GOT3 (cell line): ENCODE measurements around the gene RBMS2.
"Not testable (repeated sequence)": the region's sequence is repeated elsewhere in the genome, so short reads cannot be mapped to it uniquely, and the experiment has no call there.

Experiments
- DNase-seq: peaks from one replicate; lab custom pipeline; 2025; ENCODE audit warnings: mixed read lengths; lab: John Stamatoyannopoulos, UW

RBMS2 gene

DNA sequence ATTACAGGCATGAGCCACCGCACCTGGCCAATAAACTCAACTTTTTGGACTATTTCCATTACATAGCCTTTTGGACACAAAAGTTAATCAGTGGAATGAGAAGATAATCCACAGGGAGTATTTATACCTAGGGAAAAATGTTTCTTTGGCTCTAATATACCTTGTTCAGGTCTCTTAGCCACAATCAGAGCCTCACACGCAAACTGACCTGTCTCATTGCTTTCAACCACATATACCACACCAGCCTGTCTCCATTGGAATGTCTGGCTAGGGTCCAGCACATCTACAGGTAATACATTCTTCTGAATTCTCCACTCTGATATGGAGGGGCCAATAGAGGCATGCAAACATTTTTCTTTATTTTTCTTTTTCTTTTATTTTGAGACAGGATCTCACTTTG, 3.8 kb upstream of the RBMS2 start:
- DNase-seq, result no peak

DNA sequence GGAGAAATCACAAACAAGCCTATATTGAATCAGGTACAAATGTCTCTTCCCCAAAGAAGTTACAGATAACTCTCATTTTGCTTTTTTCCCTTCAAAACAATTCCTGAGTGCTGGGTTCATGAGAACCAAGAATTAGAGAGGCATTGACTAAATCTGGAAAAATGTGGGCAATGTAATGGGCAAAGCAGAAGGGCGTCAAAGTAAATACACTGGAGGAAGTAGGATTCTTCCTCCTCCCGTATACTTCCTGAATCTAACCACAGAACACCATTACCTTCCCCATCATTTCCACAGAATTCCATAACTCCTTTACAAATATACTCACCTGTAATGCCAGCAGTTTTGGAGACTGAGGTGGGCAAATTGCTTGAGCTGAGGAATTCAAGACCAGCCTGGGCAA, 3.0 kb upstream of the RBMS2 start:
- DNase-seq, result no peak

DNA sequence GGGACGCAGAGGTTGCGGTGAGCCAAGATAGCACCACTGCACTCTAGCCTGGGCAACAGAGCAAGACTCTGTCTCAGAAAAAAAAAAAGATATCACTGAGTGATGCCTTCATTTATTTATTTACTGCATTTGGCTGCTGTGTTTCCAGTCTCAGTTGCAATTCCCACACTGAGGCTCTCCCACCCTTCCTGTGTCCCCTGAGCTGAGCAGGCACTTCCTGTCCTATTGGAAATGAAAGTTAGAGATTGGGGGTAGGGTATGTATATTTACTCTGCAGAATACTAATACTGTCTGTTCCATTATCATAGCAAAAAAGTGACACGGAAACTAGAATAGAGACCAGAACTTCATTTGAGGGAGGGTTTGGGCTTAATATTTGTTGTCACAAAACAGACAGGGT, 1.6 kb upstream of the RBMS2 start:
- DNase-seq, result no peak

DNA sequence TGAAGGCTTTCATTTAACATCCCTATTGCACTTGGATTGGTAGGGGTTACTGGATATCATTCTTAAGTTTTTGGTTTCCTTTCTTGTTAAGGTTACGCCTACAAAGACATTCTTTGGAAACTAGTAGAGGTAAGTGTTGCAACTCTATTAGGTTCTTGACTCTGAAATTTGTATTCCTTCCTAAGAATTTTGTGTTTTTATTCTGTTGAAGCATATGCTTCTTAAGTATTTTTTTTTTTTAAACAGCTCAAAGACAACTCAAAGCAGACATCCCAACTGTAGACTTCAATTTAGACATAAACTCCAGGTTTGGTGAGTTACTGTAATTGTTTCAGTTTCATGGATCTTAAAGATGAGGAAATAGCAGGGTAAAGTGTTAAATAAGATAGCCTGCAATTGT, 1.1 kb upstream of the RBMS2 start:
- no peak for DNase-seq

DNA sequence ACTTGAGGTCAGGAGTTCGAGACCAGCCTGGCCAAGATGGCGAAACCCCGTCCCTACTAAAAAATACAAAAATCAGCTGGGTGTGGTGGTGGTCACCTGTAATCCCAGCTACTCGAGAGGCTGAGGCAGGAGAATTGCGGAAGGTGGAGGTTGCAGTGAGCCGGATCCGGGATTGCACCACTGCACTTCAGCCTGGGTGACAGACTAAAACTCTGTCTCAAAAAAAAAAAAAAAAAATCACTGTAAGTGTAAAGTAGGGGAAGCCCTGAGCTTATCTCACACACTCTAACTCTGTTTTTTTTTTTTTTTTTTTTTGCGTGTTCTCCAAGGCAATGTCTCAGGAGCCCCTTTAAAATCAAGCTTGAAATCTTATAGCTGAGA, 421 bp upstream of the RBMS2 start:
- no peak for DNase-seq

DNA sequence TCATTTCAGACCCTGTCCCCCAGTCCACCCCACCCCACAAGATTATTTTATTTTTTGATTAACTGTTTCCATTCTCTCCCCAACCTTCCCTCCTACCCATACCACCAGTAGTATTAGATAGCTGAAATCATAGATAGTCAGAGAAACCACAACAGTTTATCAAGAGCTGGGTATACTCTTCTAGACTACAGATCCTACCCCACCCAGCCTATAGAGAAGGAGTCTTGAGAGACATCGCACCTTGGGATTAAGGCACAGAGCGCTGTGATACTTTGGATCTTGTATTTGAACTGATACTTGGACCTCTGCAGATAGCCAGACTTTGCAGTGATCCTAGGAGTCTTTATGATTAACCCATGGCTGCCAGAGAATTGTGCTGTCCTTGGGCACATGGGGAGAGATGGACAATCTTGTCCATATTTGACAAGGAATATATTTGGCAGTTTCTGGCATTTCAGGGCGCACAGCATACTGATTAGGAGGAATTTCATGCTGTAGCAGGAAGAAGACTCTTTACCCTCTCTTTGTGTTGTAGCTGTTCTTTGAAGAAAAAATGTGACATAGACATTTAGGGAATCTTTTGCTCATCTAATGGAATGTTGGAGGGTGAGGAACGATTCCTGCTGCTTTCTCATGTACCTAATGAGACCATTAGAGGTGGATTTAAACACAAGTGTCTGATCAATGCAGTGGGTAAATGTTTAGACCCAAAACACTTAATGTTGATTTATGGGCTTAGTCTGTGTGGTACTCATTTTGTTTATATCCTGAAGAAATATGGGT, 982 bp downstream of the RBMS2 start:
- no peak for DNase-seq

DNA sequence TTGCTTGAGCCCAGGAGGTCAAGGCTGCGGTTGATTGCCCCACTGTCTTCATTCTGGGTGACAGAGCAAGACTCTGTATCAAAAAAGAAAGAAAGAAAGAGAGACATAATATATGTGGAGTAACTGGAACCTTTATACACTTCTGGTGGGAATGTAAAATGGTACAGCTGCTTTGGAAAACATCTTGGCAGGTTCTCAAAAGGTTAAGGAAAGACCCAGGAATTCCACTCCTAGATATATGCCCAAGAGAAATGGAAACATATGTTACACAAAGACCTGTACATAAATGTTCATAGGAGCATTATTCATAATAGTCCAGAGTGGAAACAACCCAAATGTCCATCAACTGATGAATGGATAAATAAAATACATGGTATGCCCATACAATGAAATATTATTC, 7.2 kb downstream of the RBMS2 start:
- DNase-seq, result no peak

DNA sequence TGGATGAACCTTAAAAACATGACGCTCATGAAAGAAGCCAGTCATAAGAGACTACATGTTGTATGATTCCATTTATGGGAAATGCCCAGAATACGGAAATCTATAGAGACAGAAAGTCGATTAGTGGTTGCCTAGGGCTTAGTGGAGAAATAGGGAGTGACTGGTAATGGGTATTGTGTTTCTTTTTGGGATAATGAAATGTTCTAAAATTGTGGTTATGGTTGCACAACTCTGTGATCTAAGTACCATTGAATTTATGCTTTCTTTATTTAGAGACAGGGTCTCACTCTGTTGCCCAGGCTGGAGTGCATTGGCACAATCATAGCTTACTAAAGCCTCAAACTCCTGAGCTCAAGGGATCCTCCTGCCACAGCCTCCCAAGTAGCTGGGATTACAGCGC, 8.0 kb downstream of the RBMS2 start:
- DNase-seq, result no peak

DNA sequence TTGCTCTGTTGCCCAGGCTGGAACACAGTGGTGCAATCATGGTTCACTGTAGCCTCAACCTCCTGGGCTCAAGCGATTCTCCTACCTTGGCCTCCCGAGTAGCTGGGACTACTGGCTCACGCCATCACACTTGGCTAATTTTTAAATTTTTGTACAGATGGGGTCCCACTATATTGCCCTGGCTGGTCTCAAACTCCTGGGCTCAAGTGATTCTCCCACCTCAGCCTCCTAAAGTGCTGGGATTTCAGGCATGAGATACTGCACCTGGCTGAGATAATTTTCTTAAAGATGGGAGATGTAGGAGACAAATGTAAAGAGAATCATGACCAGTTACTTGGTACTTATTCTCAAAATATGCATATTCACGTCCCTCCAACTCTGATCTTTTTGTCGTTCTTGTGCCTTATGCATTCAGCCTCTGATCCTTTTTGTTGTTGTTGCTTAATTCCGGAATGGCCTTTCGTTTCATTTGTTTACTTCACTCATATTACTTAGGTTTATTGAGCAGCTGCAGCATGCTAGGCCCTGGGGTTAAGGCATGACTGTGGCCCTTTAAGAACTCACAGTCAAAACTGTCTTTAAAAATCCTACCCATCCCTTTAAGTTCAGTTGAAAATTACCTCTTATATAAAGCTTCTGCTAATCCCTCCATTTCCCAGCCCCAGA, 8.9 kb downstream of the RBMS2 start:
- DNase-seq, result no peak

DNA sequence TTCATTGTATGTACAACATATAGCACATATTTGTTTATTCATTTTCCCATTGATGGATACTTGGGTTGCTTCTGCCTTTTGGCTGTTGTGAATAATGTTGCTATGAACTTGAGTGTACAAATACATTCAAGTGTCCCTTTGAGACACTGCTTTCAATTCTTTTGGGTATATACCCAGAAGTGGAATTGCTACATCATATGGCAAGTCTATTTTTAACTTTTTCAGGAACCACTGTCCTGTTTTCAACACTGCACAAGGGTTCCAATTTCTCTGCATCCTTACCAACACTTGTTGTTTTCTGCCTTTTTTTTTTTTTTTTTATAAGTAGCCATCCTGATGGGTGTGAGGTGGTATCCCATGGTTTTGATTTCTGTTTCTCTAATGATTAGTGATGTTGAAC, 15.9 kb downstream of the RBMS2 start:
- DNase-seq, result no peak

DNA sequence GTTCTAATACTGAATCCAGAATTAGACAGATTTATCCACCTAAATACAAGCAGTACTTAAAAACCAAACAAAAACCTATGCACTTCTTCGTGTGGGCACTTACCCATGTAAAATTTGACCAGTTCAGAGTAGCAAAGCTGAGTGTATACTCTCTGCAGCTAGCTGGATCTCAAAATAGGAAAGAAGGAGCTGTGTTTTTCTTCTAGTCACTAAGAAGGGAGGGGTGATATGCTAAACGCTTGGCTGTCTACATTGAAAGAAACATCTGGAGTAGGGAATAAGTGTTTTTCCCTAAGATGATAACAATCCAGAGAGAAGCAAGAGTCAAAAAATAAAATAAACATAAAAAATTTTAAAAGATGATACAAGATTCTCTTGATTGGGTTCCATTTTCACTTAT, 20.0 kb downstream of the RBMS2 start:
- DNase-seq, result no peak

DNA sequence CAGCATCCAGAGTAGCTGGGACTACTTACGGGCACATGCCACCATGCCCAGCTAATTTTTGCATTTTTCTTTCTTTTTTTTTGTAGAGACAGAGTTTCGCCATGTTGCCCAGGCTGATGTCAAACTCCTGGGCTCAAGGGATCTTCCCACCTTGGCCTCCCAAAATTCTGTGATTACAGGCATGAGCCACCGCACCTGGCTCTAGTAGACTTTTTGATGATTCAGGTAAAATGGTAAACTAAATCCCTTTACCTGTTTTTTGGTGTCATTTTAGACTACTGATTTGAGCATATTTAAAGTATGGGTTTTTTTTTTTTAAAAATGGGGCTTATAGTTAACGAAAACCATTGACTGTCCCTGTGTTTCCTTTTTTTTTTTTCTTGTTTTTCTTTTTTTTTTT, 20.5 kb downstream of the RBMS2 start:
- no peak for DNase-seq

DNA sequence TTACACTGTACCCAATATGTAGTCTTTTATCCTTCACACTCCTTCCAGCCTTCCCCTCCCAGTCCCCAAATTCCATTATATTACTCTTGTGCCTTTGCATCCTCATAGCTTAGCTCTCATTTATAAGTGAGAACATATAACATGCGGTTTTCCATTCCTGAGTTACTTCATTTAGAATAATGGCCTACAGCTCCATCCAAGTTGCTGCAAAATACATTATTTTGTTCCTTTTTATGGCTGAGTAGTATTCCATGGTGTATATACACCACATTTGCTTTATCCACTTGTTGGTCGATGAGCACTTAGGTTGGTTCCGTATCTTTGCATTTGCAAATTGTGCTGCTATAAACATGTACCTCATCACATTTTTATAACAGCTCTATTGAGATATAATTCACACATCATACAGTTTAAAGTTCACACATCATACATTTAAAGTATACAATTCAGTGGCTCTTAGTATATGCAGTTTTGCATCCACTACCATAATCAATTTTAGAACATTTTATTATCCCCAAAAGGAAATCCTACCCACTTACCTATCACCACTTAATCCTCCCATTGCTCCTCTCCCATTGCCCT, 23.5 kb downstream of the RBMS2 start:
- no peak for DNase-seq

DNA sequence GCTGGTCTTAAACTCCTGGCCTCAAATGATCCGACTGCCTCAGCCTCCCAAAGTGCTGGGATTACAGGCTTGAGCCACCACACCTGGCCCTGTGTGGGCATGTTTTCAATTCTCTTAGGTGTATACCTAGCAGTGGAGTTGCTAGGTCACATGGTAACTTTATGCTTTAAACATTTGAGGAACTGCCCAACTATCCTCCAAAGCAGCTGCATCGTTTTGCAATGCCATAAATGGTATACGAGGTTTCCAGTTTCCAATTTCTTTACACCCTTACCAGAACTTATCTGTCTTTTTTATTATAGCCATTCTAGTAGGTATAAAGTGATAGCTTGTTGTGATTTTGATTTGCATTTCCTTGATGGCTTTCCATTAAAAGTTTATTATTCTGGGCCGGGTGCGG, 25.1 kb downstream of the RBMS2 start:
- no peak for DNase-seq

DNA sequence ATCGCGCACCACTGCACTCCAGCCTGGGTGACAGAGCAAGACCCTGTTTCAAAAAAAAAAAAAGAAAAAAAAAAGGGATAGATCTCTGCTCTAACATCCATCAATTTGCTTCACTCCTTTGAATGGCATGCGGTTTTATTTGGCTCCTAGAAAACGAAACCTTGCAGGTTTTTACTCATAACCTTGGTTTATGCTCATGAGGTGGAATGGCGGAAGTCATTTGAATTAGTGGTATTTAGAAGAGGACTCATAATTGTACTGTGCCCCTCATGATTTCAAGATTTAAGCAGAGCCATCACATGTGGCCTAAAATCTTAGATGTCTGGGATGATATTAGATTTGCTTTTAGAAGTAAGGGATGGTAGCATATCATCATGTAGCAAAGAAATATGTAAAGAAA, 29.4 kb downstream of the RBMS2 start:
- DNase-seq, result no peak

DNA sequence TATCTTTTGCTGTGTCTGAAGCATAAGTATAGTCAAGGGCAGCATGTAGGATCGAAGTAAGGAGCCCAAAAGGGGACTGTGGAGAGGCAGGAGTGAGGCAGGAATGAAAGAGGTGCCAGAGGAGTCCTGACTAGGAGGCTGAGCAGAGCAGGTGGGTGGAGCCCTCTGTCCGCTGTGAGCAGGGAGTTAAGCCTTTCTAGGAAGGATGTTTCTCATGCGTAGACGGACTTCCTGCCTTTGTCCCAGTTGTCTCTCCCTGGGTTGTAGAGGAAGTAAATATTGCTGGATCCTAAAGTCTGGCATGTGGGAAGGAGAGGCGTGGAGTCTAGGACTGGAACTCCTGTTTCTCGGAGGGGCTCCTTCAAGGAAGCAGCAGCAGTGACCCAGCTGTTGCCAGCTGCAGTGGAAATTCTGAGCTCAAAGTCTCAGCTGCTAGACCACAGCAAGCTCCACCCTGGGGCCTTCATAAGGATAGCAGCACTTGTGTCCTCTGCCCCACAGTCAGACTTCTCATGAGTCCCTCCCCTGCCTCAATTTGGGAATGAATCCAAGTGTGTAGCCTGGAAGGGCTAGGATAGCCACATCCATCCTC, 44.0 kb downstream of the RBMS2 start:
- DNase-seq, result no peak

DNA sequence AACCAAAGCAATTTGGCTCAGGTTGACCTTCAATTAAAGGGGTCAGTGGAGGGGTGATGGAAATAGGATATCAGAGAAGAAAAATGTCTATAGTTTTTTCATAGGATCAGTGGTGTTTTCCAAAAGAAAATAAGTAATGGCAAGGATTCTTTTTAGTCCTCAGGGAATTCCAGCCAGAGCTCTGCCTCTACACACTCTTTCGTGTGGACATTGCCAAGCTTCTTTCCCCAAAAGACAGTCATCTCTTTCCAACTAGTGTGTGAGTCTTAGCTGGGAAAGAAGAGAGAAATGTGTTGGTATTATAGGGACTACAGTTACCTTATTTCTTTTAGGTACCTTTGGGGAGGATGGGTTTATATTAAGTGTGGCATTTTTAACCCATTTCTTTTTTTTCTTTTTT, 46.5 kb downstream of the RBMS2 start:
- DNase-seq, result no peak

DNA sequence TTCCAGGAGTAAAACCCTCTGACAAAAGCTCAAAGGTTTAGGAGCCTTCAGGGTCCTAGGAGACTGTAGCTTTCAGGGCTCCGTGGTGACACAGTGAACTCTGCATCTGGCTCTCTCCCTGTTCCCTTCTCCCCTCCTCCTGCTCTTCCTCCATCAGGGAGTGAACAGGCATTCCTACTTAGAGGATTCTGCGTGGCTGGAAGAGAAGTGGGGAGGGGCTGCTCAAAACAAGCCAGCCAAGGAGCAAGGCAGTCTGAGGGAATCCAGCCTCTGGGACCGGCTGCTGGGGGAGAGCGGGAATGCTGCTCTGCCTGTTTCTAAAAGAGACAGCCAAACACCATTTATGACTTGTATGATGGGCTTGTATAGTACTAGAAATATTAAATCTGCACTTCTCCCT, 49.5 kb downstream of the RBMS2 start:
- DNase-seq, result no peak

DNA sequence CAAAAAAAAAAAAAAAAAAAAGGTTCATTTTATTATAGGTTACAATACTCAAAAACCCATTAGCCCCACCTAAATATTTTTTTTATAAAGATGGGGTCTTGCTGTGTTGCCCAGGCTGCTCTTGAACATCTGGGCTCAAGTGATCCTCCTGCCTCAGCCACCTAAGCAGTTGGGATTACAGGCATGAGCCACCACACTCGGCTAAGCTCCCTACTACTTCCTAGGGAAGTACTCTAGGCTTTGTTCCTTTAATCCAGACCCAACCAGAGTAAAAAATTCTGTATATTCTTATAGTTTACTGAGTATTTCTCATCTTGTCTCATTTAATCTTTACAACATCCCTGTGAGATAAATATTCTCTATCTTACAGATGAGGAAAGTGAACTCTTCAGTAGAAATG, 50.7 kb downstream of the RBMS2 start:
- no peak for DNase-seq

DNA sequence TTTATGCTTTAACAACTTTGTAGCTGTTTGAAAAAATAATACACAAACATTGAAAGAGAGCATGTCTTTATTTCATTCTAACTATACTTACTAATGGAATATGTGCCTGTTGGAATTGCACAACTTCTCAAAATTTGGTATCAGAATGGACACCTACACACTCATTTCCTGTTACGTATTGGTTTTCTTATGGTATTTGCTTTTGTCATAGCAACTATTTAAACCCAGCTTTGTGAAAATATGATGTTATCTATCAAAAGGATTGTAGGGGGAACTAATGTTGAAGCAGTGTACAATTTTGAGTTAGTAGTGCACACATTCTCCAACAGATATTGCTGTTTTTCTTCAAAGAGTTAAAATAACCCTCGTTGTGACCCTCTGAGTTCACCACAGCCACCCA, 52.6 kb downstream of the RBMS2 start:
- no peak for DNase-seq

DNA sequence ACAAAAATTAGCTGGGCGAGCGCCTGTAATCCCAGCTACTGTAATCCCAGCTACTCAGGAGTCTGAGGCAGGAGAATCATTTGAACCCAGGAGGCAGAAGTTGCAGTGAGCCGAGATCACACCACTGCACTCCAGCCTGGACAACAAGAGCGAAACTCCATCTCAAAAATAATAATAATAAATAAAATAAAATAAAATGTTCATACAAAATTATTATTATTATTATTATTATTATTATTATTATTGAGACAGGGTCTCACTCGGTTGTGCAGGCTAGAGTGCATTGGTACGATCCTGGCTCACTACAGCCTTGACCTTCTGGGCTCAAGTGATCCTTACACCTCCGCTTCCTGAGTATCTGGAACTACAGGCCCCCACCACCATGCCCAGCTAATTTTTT, 55.6 kb downstream of the RBMS2 start:
- DNase-seq, result not testable (repeated sequence)

DNA sequence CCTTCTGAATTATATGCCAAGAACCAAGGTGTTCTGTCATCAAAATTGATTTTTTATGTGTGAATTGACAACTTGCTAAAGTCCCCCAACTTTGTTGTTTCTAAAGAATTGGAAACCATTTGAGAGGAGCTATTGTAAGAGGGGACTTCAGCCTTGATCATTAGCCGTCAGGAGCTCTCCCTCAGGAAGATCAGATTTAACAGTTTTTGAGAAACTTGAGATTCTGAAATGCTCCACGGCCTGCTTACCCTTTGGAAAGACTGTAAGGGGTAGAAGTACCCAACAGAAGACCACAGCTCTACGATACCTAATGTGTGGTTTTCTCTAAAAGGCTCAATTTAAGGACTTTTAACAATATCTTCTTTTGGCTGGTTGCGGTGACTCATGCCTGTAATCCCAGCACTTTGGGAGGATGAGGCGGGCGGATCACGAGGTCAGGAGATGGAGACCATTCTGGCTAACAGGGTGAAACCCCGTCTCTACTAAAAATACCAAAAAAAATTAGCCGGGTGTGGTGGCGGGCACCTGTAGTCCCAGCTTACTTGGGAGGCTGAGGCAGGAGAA, 57.4 kb downstream of the RBMS2 start:
- no peak for DNase-seq
